GM21526 (cell line): Measurements from ENCODE around the gene FAM20A.
"Not testable (repeated sequence)": the region's sequence is repeated elsewhere in the genome, so short reads cannot be mapped to it uniquely, and the experiment has no call there.

Experiments
- ATAC-seq: cut with Tn5 transposase; IDR thresholded peaks from one replicate; pipeline ENCODE4 v1.9.1; 2021; ENCODE audit warnings: moderate library complexity; ENCODE audit not compliant: unreplicated experiment, low FRiP score

Gene FAM20A

DNA sequence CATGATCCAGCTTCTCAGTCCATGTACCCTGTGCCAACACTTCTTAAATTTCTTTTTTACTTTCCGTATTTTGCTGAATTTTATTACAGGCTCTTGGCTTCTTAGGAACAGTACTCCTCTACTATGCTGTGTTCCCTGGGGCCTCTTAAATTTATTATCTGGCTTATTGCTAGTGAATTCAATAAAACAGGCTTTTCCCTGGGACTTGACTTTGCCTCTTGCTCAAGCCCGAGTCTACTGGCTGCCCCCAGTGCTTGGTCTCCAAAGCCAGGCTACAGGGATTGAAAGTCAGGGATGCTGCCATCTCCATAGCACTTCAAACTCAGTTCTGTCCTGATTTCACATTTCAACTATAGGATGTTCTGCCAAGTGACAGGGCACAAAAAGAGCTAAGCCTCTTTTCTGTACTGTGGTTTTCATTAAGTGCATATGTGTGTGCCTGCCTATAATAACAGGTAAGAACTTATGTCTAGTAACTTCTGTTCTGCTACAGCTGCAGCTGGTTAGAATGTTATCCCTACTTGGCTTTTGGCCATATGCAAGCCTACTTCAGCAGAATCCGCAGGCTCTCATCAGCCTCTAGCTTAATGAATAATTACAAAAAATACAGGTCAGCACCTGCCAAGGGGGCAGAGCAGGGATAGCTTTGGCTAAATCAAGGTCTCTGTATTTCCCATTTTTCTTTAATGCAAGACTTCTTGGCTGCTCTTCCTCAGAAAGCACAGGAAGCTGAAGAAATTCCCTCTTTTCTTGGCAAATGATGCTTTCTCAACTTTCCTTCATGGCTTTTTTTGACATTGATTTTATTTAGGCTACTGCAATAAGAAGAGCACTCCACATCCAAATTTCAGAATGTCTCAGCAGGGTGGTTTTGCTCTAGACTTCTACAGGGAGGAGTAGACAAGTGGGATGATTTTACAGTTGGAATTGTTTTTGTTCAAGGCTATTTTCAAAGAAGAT, 8.2 kb downstream of the FAM20A start:
- ATAC-seq = no peak

DNA sequence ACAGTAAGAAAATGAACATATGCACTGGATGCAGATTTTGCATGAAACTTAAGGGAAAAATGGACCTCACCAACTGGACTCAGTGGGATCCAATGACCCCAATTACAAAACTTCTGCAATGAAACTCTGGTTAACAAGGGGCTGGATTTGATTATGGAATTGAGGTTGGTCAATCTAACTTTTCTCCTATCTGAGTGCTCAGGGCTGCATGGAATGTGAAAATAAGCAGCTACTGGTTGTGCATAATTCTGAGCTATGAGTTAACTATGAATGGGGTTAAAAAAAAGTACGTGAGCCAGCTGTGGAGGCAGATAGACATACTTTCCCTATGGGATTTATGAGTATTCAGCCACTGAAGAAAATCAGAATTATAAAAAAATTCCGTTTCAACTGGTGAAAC, 9.2 kb downstream of the FAM20A start:
- ATAC-seq = no peak

DNA sequence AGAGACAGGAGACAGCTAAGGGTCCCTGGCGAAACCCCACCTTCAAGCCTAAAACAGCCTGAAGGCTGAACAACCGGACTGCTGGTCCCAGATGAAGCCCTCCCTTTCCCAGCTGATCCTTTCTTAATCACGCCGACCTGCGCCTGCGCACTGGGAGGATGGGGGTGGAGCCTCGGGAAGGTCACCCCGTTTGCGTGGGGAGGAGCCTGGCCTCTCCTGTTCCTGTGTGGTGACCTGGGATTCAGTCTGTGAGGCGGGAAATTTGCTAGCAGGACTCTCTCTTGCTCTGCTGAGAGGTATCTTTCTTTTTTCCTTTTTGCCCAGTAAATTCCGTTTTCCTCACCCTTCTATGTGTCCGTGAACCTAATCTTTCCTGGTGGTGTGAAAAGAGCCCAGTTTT, 9.6 kb downstream of the FAM20A start:
- ATAC-seq = no peak

DNA sequence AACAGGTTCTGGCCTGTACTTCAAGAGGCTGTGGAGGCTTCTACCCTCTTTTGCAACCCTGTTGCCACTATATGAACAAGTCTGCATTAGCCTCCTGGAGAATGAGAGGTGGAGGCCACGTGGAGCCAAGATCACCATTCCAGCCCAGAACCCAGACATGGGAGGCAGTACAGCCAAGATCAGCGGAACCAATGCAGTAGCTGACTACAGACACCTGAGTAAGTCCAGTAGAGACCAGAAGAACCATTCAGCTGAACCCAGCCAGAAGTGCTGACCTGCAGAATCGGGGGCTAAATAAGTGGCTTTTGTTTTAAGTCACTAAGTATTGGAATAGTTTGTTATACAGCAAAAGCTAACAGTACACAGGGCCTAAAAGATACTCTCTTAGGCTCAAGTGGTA, 12.1 kb downstream of the FAM20A start:
- ATAC-seq = no peak

DNA sequence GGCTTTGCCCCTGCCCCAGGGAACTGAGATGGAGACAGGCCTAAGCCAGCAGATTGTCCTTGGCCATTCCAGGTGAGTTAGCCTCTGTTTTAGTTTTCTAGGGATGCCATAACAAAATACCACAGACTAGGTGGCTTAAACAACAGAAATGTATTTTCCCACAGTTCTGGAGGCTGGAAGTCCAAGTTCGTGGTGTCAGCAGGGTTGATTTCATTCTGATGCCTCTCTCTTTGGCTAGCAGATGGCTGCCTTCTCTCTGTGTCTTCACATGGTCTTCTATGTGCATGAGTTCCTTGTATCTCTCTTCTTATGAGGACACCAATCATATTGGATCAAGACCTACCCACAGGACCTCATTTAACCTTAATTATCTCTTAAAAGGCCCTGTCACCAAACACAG, 12.8 kb downstream of the FAM20A start:
- no peak for ATAC-seq

DNA sequence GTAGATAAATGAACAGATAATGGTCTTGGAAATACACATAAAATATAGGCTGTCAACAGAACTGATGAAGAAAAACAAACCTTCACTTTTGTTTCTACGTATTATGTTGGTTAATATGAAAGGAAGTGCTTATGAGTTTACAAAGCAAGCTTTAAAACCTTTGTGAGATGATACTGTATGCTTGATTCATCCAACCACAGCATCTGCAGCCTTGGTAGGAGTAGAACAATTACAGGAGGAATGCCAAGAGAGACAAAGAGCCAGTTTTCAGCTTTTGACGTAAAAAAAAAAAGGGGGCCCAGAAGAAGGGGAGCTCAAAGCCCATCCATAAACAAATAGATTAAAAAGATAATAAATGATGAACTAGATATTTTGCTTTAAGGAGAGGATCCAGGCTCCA, 13.3 kb downstream of the FAM20A start:
- ATAC-seq = no peak

DNA sequence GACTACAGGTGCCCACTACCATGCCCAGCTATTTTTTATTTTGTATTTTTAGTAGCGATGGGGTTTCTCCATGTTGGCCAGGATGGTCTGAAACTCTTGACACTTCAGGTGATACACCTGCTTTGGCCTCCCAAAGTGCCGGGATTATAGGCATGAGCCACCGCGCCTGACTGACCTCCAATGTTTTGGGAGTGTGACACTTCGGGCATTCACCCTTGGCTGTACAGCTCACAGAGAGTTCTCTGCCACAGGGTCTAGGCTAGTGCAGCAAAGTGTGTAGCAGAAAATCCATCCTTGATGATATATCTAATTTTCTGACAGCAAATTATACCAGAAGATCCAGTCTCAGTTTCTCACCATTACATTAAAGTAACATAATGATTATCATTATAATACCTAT, 14.1 kb downstream of the FAM20A start:
- ATAC-seq = no peak

DNA sequence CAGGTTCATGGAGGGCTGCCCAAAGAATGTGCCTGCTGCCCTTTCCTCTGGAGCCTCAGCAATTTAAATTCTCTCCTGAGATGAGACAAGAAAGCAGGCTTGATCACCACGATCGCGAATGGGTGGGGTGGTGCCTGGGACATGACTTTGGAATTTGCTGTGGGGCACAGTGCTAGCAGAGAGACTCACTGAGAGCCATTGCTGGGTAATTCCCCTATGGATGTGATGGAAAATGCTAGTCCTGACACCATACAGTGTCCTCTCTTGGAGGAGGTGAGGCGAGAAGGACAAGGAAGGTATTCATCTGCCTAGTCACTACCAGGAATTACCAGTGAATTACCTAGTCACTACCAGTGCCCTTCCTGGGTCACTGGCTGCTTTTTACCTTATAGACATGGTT, 15.5 kb downstream of the FAM20A start:
- ATAC-seq = no peak

DNA sequence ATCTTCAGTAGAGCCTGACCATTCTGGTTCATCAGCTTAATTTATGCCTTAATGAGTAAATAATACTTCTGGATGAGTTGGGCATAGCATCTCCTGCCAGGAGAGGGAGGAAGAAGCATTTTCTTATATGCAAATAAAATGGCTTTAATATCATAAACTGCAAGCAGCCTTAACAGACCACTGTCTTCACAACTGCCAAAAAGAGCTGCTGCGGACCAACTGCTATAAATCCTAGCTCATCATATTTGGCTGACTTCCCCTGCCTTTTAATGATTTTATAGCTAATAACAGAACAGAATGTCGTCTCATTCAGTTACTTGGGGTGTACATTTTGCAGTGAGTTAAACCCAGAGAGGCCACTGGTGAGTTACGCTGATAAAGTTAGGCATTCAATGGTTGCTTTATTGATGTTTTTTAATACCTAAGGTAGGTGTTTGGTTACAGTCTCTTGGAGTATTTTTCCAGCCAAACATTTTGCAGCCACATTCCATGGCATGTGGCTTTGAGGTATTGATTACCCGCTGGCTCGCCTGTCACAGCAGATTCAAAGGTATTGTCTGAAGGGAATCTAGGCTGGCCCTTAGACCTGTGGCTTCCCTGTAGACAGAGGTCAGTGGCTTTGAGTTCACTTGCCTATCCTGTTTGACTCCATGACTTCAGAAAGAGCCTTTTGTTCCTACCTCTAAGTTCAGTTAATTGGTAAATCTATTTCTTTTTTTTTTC, 16.4 kb downstream of the FAM20A start:
- no peak for ATAC-seq

DNA sequence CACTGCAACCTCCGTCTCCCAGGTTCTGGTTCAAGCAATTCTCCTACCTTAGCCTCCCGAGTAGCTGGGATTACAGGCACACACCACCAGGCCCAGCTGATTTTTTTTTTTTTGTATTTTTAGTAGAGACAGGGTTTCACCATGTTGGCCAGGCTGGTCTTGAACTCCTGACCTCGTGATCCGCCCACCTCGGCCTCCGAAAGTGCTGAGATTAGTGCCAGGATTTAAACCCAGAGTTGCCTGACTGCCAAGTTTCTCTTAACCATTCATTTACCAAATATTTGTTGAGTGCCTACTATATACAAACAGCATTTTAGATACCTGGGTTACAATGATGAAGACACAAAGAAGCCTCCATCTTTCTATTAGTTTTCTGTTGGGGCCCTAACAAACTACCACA, 18.3 kb downstream of the FAM20A start:
- not testable (repeated sequence) for ATAC-seq

DNA sequence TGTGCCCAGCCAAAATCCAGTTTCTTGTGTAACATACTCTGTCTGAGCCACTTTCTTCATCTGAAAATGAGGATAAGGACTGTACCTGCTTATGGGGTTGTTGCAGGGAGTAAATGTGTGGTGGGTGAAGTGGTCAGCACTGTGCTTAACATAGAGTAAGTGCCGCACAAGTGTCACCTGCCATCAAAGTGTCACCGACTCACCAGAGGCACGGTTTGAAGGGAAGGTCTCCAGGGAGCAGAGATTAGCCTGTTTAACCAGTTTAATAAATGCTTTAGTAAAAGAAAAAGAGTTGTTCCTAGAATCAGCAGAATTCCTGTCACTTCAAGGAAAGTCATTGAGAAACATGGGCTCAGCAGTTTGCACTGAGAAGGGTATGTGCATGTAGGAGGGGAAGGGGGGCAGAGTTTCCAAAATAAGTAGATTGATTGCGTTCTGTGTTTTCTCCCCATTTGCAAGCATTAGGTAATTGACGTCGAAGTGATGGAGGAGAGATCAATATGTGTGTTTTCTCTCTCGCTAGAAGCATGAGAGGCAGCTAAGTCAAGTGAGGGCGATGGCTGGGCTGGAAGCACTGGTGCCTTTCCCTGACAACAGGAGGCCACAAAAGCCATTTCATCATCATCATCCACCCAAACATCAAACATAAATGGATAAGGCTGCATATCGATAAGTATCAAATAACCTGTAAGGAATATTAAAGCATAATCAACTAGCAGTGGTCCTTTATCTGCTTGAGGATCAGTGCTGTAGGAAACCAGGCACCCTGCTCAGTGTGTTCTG, 19.1 kb downstream of the FAM20A start:
- ATAC-seq = no peak

DNA sequence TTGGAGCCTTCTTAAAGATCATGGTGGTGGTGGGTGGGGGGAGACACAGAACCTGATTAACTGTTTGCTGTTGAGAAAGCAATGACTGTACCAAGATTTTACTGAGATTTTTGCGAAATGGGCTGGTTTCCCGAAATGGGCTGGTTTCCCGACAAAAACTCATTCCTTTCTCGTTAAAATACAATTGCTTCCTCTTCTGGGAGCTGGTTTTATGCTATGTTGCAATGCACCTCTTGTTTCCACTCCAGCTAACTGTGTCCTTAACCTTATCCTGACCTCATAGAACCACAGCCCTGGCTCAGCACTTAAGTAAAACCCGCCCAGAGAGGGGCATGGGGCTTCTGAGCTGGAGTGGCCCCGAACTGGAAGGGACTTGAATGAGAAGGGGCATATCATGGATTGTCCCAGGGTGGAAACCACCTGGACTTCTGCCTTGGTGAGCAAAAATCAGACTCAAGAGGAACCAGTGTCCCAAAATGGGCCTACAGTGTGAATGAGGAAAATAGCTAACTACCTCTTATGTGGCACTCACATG, 20.9 kb downstream of the FAM20A start:
- no peak for ATAC-seq

DNA sequence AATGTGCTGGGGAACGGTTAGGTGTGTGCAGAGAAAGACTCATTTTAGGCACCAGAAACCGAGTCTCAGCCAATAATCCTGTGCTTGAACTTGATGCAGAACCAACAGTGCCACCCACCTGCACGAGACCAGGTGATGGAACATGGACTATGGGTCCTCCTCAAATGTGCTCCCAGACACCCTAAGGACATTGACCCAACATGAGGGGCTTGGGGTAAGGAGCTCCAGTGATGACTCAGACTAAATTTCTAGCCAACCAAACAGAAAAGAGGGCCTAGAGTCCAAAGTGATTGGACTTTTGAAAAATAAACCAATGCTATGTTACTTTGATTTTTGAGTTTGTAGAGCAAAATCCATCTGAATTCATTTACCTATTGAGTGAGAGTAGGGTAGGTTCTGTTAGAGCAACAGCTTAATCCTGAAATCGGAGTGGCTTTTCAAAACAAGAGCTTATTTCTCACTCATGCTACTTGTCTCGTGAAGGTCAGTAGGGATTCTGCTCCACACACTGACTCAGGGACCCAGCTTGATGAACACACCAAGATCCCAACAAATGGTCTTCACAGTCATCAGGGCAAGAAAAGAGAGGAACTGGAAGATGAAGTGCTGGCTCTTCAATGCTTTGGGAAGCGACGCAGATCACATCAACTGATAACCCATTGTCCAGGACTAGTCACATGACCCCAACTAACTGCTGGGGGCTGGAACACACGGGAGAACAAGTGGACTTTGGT, 21.8 kb downstream of the FAM20A start:
- no peak for ATAC-seq

DNA sequence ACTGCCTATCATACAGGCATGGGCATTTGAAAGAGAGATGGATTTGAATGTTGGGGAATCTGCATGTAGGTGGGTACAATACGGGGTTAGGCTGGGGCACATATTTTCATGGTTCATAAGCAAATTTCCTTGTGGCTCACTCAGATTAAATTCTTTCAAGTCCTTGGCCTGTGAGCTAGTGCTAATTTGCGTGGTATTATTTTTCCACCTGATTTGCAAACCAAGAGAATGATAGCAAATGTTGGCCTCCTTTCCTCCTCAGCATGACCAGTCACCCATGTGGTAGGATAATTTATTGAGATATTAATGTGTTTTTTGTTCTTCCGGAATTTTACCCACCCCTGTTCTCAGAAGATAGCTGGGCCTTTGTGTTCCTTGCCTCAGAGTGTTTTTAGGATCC, 22.9 kb downstream of the FAM20A start:
- no peak for ATAC-seq

DNA sequence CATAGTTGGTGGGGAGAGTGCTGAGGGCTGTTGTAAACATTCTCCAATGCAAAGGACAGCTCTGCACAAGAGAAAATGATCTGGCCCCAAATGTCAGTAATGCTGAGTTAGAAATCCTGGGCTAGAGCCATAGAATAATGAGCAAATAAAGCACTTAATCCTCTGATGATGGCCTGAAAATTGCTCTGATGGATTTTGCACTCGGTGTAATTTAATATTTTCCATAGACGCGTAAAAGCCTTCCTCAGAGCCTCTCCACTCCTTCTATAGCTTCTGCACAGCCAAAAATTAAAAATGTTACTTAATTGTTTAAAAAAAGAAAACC, 23.7 kb downstream of the FAM20A start:
- no peak for ATAC-seq

DNA sequence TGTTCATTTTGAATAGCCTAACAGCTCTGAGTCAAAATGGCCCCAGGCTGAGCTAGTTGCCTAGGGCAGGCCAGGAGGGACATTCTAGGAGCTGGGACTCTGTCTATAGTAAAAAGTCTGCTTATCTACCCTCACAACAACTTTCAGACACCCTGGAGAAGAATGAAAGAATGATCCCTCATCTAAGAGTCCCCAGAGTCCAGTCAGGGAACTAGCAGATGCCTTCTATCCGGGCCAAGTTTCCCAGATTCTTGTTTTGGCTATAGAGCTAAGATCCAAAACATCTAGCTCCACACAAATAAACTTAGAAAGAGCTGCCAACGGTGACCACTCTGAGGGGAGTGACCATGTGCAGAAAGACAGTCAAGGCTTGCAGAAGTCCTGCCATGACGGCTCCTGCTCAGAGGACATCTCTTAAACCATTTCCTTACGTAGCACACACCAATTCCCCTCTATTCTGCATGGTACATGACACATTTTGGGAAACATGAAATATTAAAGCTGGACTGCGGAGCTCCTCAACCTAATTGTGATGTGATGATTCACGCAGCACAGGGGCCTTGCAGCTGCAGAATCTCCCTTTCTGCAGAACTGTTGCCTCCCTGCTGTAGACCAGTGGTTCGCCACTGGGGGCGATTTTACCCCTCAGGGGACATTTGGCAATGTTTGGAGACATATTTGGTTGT, 24.2 kb downstream of the FAM20A start:
- no peak for ATAC-seq

DNA sequence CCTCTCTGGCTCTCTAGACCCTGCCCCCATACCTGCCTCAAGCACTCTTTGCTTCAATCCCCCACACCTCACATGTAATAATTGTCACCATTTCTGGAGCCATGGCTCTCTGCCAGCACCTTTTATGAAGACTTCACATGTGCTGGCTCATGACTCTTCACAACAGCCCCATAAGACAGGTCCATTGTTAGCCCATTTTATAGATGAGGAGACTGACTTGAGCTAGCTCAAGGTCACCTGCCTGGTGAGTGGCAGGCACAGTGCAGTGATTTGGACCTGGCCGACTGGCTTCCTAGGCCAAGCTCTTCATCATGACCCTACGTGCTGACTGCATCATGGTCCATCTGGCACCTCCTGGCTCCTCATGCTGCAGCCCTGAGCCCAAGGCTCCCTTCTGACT, 25.0 kb downstream of the FAM20A start:
- no peak for ATAC-seq

DNA sequence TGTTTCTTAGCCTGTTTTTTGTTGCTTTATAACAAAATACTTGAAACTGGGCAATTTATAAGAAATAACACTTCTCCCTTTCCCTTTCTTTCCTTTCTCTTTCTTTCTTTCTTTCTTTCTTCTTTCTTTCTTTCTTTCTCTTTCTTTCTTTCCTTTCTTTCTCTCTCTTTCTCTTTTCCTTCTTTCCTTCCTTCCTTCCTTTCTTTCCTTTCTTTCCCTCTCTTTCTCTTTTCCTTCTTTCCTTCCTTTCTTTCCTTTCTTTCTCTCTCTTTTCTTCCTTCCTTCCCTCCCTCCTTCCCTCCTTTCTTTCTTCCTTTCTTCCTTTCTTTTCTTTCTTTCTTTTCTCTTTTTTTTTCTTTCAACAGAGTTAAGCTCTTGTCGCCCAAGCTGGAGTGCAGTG, 27.8 kb downstream of the FAM20A start:
- no peak for ATAC-seq

DNA sequence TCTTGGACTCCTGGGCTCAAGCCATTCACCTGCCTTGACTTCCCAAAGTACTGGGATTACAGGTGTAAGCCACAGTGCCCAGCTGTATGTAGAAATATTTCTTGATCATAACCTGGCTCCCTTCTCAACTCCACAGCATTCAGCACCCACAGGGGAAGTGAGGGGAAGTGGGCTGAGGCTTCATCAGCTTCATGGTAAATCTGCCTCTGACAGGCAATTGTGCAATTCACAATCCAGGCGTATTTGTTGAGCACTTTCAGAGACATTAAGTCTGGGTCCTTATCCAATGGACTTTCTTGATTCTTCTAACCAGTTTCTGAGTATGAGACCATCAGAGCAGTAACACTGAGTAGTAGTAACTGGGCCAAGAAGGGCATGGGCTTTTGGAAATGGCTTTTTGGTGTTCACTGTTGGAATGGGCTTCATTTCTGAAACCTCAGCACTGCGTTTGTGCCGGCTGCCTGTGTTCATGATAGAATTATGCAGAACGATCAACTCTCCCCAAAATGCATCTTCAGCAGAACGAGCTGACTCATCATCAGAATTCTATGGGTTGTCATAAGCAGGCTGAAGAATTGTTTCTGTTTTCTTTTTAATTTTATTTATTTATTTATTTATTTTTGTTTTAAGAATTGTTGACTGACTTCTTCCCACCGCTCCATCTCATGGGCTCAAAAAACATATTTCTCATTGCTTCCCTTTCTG, 28.9 kb downstream of the FAM20A start:
- no peak for ATAC-seq
